Frontal cortex (tissue), 4 donors: ENCODE data around the gene COL5A2. TPM values are rescaled to one million over a fixed set of nuclear protein-coding genes. Genes with fewer than 3 reads are reported as not detected.
A peak's percentile ranks its signal among the peaks of the same experiment; 100 is the strongest.

Experiments
- DNase-seq, 2 donors: peaks; one replicate each; pipeline ENCODE4 v3.0.0; 2012; ENCODE audit warnings: low spot score in 2 of 2
- FAIRE-seq: peaks from 2 replicates; lab custom pipeline; 2012; peaks lifted over from hg19 to GRCh38; lab: Jason Lieb, UNC
- total RNA-seq: library from RNA; depleted of rRNA; stranded (reverse); fragments of >200 nt; gene quantifications from one replicate; pipeline ENCODE4 v1.2.3, GENCODE V29; 2014
- donor health status: control.
- donor health status: control.
- donor health status: control.

The COL5A2 gene
- 19.2 TPM for total RNA-seq

DNA sequence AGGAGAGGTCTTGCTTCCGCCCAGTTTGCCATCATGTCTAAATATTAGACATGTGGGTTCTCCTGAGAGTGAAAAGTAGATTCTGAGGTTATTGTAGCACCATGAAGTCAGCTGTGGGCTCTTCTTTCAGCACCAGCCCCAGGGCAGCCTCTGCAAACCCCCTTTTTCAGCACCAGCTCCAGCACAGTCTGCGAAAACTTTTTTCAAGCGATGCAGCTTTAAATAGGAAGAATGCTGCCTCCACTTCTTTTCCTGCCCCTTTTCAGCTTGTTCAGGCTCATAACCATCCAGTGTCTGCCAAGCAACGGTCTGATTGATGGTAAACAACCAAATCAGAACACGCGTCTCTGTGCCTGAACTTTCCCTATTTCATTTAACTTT is at the start of gene COL5A2:
COL5A2 (minus strand) TSS at position 192 of the 381 bp plus-strand sequence; CDS start at position 35, 157 bp downstream.
- no peak for FAIRE-seq
- DNase-seq: no peak

DNA sequence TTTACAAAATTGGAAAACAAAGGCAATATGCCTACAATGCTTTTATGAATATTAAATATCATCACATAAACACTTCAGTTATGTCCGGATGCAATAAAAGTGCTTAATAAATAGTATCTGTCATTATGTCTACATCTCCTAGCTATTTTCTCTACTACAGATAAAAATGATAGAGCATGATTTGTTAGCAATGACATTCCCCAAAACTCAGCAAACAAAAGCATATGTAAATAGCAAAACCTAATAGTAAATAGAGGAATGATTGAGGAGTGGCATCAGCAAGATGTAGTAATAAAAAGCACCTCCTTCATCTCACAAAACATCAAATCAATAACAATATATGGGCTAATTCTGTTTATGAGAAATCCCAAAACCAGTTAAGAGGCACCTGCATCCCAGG is 46.5 kb upstream of the COL5A2 start:
- DNase-seq: no peak
- no peak for FAIRE-seq

DNA sequence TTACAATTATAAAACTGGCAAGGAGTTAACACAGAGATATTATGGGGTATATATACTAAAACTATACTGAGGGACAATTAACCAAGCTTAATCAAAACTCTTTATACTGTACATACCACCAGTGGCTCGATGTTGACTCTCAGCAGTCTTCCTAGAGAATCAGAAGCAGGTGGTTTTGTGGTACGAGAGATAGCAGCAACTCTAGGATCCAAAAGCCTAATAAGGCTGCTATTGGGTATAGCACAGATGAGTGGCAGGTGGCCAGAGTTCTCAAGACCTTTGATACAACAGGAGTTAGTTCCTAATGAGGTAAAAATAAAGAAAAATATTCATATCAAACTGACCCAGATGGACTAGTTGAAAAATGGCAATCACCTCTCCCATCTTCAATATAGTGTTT is 45.5 kb upstream of the COL5A2 start:
- DNase-seq: no peak
- no peak for FAIRE-seq

DNA sequence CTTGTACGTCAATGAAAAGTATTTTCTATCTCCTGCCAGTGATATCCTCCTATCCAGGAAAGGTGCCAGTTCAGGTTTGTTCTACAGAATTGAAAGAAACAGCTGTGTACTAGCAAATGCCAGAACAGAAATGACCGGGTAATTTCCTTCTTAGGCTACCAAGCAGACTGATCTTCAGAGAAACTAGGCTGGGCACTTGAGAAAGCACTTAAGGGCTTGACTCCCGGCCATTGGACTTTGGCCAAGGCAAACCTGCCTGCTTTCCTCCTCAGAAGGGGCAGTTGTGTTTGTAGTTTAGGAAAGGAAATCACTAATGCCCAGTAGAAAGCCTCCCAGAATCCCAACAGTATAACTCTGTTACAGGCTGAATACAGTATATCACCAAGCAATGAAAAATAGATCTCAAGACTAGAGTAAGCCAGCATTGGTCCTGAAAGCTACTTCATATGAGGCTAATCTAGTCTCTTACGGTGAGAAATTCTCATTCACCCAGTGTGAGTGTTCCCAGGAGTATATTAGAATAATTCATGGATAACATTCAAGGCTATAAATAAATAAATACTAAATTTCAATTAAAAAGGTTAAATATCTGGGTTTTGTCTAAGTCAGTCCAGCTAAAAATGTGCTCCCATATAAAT is 43.0 kb upstream of the COL5A2 start:
- no peak for DNase-seq
- FAIRE-seq: no peak

DNA sequence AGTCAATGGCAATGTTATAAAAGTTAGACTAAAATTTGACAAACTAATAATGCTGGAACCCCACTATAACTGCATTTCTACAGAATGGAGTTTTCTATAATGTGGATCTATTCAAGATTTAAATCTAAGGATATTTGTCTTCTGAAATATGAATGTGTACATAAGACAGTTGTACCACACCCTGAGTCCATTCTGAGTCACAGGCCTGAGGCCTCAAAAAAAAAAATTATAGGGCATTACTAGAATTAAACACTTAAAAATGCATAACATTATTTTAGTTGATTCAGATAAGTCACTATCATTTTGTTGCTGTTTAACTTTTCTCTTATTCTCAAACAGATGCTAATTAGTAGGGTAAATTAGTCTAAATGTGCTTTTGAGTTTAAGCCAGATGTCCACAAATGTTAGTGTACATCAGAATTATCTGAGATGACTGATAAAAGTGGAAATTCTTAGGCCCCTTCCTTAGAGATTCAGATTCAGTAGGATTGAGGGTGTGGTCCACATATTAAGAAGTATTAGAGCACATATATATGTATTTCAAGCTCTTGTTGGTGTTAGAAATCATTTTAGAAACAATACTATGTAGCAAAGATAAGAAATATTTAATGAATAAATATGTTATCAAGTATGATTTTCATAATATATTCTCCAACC is 42.4 kb upstream of the COL5A2 start:
- DNase-seq (no peak), FAIRE-seq (no peak)

DNA sequence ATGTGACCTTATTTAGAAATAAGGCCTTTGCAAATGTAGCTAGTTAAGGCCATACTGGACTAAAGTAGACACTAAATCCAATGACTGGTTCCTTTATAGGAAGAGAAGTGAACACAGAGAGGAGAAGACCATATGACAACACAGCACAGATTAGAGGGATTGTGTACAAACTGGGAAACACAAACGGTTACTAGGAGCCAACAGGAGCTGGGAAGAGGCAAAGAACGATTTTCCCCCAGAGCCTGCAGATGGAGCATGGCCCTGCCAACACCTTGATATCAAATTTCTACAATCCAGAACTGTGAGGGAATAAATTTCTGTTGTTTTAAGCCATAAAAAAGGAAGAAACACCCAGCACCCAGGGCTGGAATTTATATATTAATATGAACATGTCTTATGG is 38.7 kb upstream of the COL5A2 start:
- FAIRE-seq (no peak), DNase-seq (no peak)

DNA sequence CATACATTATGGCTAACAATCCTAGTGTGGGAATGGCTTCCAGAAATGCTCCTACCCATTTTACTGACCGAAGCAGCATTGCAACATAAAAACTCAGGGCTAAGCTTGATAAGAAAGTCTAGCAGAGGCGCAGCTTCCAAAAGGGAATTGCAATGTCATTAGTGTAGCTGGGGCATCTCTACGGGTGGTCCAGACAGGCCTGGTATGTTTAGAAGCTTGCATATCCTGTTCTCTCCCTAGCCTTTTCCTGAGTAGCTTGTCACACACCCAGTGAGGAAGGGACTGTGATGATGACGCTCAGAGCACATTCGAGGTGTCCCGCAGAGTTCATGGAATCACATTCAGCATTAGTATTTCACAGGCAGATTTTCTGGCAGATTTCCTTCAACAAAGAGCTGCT is 38.0 kb upstream of the COL5A2 start:
- FAIRE-seq (no peak), DNase-seq (no peak)

DNA sequence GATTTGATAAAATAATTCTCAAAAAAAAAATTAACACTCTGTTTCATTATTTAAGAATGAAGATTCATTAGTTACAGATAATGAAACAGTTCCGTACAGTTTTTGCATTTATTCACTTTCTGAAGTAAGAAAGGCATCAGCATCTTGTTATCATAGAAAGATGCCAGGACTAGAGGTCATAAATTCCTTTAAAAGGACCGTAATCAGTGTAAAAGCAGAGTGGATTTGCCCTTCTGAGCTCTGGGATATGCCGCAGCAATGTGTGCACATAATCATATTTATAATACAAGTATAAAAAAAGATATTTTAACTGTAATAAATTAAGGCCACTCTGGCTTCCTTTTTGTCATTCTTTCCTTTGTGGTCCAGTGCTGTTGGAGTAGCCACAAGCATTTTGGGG is 37.5 kb upstream of the COL5A2 start:
- DNase-seq: no peak
- FAIRE-seq: no peak

DNA sequence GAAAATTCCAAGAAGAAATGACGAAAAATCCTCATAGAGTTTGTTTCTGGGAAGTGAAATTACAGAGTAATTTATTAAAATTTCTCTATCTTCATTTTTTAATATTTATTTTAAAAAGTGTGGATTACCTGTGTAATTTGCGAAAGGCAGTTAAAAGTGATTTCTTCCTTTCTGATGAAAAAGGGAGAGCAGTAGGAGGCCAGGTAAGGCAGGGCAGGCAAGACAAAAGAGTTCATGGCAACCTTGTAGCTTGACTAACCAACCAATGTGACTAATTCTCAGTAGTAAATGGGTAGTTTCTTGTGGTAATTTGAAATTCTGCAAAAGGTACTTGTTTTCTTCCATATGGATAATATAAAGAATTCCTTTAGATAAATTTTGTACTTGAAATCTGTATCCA is 34.9 kb upstream of the COL5A2 start:
- DNase-seq (no peak), FAIRE-seq (no peak)

DNA sequence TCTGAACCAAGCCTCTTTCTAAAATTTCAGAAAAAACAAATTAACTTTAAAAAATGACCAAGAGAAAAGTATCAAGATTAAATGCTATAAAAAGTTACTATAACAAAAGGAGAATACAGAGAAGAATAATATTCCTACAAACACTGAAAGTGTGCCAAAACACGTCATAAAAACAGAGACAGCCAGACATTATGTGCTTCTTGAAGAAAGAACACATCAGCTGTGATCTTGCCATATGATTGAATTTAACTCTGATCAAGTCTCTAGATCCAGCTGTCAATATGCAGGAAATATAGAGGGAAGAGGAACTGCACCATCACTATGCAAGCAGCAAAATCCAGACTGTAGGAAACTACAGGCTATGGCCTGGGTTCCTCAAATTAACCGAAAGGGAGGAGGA is 33.7 kb upstream of the COL5A2 start:
- FAIRE-seq: no peak

DNA sequence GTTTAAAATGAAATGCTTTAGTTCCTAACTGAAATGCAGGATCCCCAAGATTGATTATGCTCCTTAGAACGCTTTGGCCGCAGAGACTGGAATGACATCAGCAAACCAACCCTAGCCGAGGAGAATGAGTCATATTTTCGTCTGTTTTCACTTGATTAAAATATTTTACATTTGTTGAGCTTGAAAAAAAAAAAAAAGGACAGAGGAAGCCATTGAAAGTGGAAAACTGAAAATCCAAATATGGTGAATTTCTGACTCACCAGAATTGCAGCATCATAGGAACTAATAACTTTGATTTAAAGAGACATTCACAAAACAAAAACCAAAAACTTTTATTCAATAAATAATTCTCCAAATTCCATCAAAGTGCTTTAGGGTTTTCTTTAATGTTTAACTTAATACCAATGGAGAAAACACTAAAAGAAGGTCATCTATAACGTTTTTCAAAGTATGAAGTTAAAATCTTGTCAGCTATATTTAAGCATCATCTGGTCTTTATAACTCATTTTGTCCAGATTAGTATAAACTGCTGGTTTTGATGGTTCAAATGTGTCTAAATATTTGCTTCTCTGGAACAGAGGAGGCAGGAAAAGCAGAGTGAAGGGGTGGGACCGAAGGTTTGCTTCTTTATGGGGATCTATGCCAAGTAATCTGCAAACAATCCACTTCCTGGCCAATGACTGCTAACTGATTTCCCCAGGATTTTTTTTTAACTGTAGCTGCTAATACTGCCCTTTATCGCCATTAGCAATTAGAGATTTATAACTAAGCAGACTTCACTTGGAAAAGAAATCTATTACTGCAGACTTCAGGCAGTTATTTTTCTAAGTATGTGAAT is 30.9 kb upstream of the COL5A2 start:
- FAIRE-seq (peak; percentile 82), DNase-seq (peak in 1 of 2 donors; percentile 3)

More for the DNA sequence above, 33.7 kb upstream of the COL5A2 start:
- no peak for DNase-seq

DNA sequence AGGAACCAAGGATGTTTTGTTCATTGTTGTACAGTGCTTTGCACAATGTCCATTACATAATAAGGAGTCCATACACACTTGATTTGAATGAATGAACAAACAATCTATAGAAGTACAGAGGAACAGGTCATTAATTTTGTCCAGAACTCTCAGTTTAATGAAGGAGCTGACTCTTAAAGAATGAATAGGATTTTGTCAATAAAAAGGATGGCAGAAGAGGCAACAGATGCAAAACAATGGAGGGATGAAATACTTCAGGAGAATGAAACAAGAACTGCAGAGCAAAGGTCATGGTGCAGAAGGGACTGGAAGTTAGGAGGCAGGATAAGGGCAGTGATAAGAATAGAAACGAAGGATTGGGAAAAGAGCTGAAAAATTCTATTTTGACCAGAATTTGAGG is 28.7 kb upstream of the COL5A2 start:
- FAIRE-seq: no peak

DNA sequence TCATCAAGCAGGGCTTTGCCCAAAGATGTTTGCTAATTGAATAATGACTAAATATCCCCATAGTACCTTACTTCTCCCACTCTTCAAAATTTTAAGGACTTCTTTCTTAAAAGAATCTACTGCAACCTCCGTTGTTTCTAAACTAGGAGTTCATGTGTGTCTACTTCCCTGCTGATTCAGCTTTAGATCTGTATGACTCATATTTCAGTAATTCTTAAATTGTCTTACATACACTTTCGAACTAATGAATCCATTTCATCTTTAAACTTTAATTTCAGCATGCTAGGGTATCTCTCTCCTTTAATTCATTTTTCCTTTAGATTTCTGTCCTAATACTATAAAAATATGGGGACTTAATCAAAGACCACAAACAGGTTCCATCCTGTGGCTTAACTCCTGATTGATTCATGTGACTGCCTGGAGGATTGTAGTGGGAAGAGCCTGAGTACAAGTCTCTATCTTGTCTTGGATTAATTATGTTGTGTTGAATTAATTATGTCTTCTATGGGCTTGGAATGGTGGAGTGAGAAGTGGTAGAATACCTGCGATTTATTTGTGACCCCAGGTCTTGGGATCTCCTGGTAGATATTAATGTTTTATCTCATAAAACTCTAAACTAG is 24.9 kb upstream of the COL5A2 start:
- FAIRE-seq (no peak), DNase-seq (no peak)

More for the DNA sequence above, 28.7 kb upstream of the COL5A2 start:
- DNase-seq: no peak

DNA sequence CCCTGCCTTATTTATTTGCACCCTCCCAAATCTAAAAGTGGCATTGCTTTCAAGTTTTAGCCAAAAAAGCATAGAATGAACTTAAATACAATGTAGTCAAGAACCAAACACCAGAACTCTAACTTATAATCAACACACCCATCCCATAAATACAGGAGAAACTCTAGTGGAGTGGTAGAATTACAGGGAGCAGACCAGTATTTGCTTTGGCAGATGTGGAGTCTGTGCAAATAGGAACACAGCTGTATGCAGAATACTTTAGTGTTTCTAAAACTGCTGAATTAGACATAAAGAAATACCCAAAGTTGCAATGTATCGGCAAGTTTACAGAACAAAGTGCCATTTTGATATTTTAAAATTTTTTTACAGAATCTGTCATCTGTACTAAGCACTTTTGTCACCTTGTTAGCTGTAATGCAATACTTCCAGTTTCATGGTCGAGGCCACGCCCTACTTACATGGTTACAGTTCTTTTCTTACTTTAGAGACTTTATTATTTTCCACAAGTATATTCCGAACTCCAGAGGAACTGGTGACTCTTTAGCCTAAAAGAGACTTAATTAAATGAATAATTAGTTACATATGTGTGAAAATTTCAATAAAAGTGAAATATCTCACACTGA is 23.7 kb upstream of the COL5A2 start:
- DNase-seq (no peak), FAIRE-seq (no peak)

DNA sequence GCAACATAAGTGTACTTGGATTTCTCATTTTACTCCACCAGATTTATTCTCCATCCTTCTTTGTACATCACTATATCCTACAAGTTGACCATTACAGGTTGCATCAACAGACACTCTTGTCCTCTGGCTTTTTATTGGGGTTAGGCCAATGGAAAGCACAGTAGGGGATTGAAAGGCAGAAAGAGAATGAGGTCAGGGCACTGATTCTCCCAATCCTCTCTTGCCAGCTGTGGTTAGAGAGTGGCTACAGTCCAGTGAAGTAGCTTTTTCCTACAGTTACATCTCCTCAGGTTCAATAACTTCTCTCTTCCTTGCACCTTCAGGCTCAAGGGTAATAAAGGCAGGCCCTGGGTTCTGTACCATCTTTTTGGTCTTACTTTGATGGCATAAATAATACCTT is 20.2 kb upstream of the COL5A2 start:
- FAIRE-seq: no peak
- no peak for DNase-seq

DNA sequence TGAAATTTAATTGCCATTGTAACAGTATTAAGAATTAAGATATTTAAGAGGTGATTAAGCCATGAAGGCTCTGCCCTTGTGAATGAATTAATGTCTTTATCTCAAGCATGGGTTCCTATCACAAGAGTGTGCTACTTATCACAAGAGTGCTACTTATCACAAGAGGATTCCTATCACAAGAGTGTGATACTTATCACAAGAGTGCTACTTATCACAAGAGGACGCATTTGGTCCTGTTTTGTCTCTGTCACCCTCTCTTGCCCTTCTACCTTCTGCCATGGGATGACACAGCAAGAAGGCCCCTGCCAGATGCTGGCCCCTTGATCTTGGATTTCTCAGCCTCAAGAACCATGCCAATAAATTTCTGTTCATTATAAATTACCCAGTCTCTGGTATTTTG is 13.2 kb upstream of the COL5A2 start:
- no peak for FAIRE-seq
- DNase-seq: no peak

DNA sequence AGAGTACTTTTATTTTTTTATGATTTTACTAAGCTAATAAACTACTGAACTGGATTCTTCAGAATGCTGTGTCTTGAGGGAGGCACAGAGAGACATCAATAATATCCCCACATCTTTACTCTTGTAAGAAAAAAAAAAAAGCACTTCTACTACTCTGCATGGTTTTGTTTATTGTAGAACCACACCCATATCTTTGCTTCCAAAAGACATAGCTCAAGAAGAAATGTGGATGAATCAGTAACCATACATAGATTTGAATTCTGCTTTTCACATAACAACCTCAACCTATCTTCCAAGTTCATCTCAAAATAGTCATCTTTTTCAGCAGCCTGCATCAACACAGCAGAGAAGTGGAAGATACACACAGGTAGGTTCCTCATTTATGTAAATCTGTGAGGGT is 12.2 kb upstream of the COL5A2 start:
- FAIRE-seq (no peak), DNase-seq (no peak)

DNA sequence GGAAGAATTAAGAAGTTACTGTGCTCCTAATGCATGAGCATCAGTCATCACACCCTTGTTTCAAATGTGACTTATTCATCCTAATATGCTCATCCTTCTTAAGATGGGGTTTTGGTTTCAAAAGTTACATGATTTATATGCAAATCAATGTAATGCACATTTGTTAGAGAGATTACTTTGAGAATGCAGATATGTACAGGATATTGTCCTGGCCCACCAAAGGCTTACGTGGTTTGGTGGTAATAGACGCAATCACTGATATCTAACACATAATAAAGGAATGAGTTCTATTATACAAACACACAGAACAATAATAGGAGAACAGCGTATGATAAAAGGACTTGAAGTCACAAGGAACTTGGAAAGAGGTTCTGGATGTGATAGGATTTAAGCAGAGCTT is 11.1 kb upstream of the COL5A2 start:
- no peak for FAIRE-seq
- DNase-seq: no peak

DNA sequence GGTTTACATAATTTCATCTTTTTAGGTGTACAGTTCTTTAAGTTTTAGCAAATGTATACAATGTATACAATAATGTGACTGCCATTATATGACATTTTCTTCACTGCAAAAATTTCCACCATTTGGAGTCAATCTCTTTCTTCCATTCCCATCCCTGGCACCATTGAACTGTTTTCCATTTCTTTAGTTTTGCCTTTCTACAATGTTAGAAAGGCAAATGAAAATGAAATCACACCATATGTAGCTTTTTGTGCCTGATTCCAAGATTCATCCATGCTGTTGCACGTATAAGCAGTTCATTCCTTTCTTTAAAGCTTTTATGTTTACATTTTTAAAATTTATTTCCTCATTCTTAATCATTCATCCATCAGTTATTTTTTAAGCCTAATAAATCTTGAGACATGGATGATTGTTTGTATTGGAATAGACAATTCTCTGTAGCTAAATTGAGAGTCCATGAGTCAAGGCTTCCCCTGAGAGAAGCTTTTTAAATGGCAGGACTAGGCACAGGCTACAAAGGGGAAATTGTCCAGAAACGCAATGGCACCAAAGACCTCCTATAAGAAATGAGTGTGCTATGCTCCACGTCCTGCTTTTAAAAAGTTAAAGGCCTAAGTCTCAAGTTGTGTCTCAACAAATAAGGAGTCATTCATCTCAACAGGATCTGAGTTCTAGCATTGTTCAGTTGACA is 8.7 kb upstream of the COL5A2 start:
- DNase-seq: no peak
- no peak for FAIRE-seq

DNA sequence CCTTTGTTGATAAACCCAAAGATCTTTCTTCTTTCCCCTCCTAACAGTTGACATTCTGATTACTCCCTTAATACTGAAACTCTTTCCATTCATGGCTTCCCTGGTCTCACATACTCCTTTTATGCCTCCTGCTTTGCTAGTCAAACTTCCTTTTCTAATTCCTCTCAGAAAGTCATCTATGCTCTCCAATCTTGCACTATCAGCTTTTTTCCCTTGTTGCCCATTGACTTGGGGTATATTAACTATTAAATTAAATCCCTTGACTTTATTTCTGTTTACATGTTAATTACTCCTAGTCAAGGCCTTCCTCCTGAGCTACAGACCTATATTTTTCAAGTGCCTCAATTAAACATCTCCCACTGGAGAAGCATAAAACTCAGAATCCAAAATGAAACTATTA is 3.6 kb upstream of the COL5A2 start:
- FAIRE-seq (no peak), DNase-seq (no peak)
